ENCODE data around the gene FOXK2.

Gene FOXK2

GRCh38 chr17:82518826-82519810 is at the start of gene FOXK2:
Gene FOXK2, plus strand, starts transcription at chr17:82519732. Its CDS starts 157 bp downstream, at chr17:82519889.
- H3K9me3 ChIP-seq (ENCODE audit: control insufficient read depth in 1 of 2, low read length in 2 of 2), result no peaks in the 10 kb centered on the region
- no peaks in the 10 kb centered on the region for H3K27me3 ChIP-seq (ENCODE audit: control insufficient read depth in 1 of 2, insufficient read depth in 2 of 2, low read length in 2 of 2)
- peak within 1 kb of the TSS; percentile 56 to 72 for H3K9ac ChIP-seq (ENCODE audit: low read depth in 1 of 2, low read length in 2 of 2)
- H3K27ac ChIP-seq (ENCODE audit: low read depth, low read length), result peak within 1 kb of the TSS; percentile 87
- peak within 1 kb of the TSS; percentile 72 to 84 for H3K4me3 ChIP-seq (ENCODE audit: low read depth in 1 of 2, low read length in 2 of 2)
- no peaks in the 10 kb centered on the region for H3K36me3 ChIP-seq (ENCODE audit: control insufficient read depth in 1 of 2, insufficient read depth in 2 of 2, low read length in 2 of 2)
- peaks cover 6 to 11% of the 10 kb centered on the region in 2 donors for H3K4me1 ChIP-seq (ENCODE audit: control insufficient read depth in 1 of 2, insufficient read depth in 2 of 2, low read length in 2 of 2)

- Histone ChIP-seq H3K9ac (ENCODE audit: low read depth in 1 of 2, low read length in 2 of 2) (no peak overlapping the region), H3K9me3 (ENCODE audit: control insufficient read depth in 1 of 2, low read length in 2 of 2) (no peaks in the 10 kb centered on the region), H3K4me3 (ENCODE audit: low read depth in 1 of 2, low read length in 2 of 2) (no peak overlapping the region), H3K36me3 (ENCODE audit: control insufficient read depth in 1 of 2, insufficient read depth in 2 of 2, low read length in 2 of 2) (peaks cover 19 to 56% of the 10 kb centered on the region in 2 donors), H3K27ac (ENCODE audit: low read depth, low read length) (no peak overlapping the region), H3K27me3 (ENCODE audit: control insufficient read depth in 1 of 2, insufficient read depth in 2 of 2, low read length in 2 of 2) (no peaks in the 10 kb centered on the region), H3K4me1 (ENCODE audit: control insufficient read depth in 1 of 2, insufficient read depth in 2 of 2, low read length in 2 of 2) (no peaks in the 10 kb centered on the region)
These were observed 49.5 kb upstream of the FOXK2 start for GRCh38 chr17:82470065-82470464.

DNA sequence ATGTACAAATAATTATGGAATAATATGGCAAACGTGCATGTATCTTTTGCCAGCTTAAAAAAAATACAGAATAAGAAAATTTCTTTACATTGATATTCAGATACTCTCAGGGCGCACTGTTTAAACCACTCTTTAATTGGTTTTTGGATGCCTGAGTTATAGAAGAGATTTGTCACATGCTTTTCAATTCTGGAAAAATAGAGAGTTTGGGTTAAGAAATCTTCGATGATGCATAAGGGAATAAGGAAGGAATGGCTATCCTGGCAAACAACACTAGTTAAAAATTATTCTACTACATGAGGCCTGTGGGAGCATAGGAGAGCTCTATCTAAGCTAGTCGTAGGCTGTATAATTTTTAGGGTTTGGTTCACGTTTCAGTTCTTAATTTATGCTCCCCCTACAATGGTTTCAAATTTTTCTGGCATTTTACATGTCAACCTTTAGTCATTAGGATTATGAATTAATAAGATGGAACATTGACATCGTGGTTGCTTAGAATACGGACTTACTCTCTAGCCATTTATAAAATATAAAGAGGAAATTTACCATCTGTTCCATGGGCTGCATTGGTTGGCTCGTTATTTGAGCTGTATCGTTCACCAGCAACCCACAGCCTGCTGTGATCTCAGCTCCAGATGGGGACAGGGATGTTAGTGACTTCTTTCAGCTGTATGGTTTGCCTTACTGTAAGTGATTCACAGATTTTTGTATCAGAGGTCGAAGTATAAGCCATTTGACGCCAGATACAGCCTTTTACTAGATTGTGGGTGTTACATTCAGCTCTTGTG is 45.1 kb upstream of the FOXK2 start:
- no peaks in the 10 kb centered on the region for H3K4me1 ChIP-seq (ENCODE audit: control insufficient read depth in 1 of 2, insufficient read depth in 2 of 2, low read length in 2 of 2)
- no peaks in the 10 kb centered on the region for H3K27me3 ChIP-seq (ENCODE audit: control insufficient read depth in 1 of 2, insufficient read depth in 2 of 2, low read length in 2 of 2)
- H3K36me3 ChIP-seq (ENCODE audit: control insufficient read depth in 1 of 2, insufficient read depth in 2 of 2, low read length in 2 of 2), result peaks cover 14 to 46% of the 10 kb centered on the region in 2 donors
- H3K4me3 ChIP-seq (ENCODE audit: low read depth in 1 of 2, low read length in 2 of 2), result no peak overlapping the region
- H3K27ac ChIP-seq (ENCODE audit: low read depth, low read length), result no peak overlapping the region
- H3K9me3 ChIP-seq (ENCODE audit: control insufficient read depth in 1 of 2, low read length in 2 of 2), result no peaks in the 10 kb centered on the region
- H3K9ac ChIP-seq (ENCODE audit: low read depth in 1 of 2, low read length in 2 of 2), result no peak overlapping the region

GRCh38 chr17:82475458-82475857 is 44.1 kb upstream of the FOXK2 start:
- no peak overlapping the region for H3K27ac ChIP-seq (ENCODE audit: low read depth, low read length)
- H3K9me3 ChIP-seq (ENCODE audit: control insufficient read depth in 1 of 2, low read length in 2 of 2), result no peaks in the 10 kb centered on the region
- no peaks in the 10 kb centered on the region for H3K27me3 ChIP-seq (ENCODE audit: control insufficient read depth in 1 of 2, insufficient read depth in 2 of 2, low read length in 2 of 2)
- no peaks in the 10 kb centered on the region for H3K4me1 ChIP-seq (ENCODE audit: control insufficient read depth in 1 of 2, insufficient read depth in 2 of 2, low read length in 2 of 2)
- H3K9ac ChIP-seq (ENCODE audit: low read depth in 1 of 2, low read length in 2 of 2), result no peak overlapping the region
- peaks cover 22 to 51% of the 10 kb centered on the region in 2 donors for H3K36me3 ChIP-seq (ENCODE audit: control insufficient read depth in 1 of 2, insufficient read depth in 2 of 2, low read length in 2 of 2)
- no peak overlapping the region for H3K4me3 ChIP-seq (ENCODE audit: low read depth in 1 of 2, low read length in 2 of 2)

GRCh38 chr17:82477934-82478333 is 41.6 kb upstream of the FOXK2 start:
- Histone ChIP-seq H3K36me3 (ENCODE audit: control insufficient read depth in 1 of 2, insufficient read depth in 2 of 2, low read length in 2 of 2) (peaks cover 22 to 58% of the 10 kb centered on the region in 2 donors), H3K27ac (ENCODE audit: low read depth, low read length) (no peak overlapping the region), H3K9me3 (ENCODE audit: control insufficient read depth in 1 of 2, low read length in 2 of 2) (no peaks in the 10 kb centered on the region), H3K27me3 (ENCODE audit: control insufficient read depth in 1 of 2, insufficient read depth in 2 of 2, low read length in 2 of 2) (no peaks in the 10 kb centered on the region), H3K4me1 (ENCODE audit: control insufficient read depth in 1 of 2, insufficient read depth in 2 of 2, low read length in 2 of 2) (no peaks in the 10 kb centered on the region), H3K4me3 (ENCODE audit: low read depth in 1 of 2, low read length in 2 of 2) (no peak overlapping the region), H3K9ac (ENCODE audit: low read depth in 1 of 2, low read length in 2 of 2) (no peak overlapping the region)

GRCh38 chr17:82479602-82480001 is 39.9 kb upstream of the FOXK2 start:
- Histone ChIP-seq H3K36me3 (ENCODE audit: control insufficient read depth in 1 of 2, insufficient read depth in 2 of 2, low read length in 2 of 2) (peaks cover 32 to 61% of the 10 kb centered on the region in 2 donors), H3K4me3 (ENCODE audit: low read depth in 1 of 2, low read length in 2 of 2) (no peak overlapping the region), H3K27ac (ENCODE audit: low read depth, low read length) (no peak overlapping the region), H3K27me3 (ENCODE audit: control insufficient read depth in 1 of 2, insufficient read depth in 2 of 2, low read length in 2 of 2) (no peaks in the 10 kb centered on the region), H3K4me1 (ENCODE audit: control insufficient read depth in 1 of 2, insufficient read depth in 2 of 2, low read length in 2 of 2) (no peaks in the 10 kb centered on the region), H3K9ac (ENCODE audit: low read depth in 1 of 2, low read length in 2 of 2) (no peak overlapping the region), H3K9me3 (ENCODE audit: control insufficient read depth in 1 of 2, low read length in 2 of 2) (no peaks in the 10 kb centered on the region)

GRCh38 chr17:82480318-82480717 is 39.2 kb upstream of the FOXK2 start:
- H3K9ac ChIP-seq (ENCODE audit: low read depth in 1 of 2, low read length in 2 of 2), result no peak overlapping the region
- no peaks in the 10 kb centered on the region for H3K27me3 ChIP-seq (ENCODE audit: control insufficient read depth in 1 of 2, insufficient read depth in 2 of 2, low read length in 2 of 2)
- H3K4me3 ChIP-seq (ENCODE audit: low read depth in 1 of 2, low read length in 2 of 2), result no peak overlapping the region
- H3K27ac ChIP-seq (ENCODE audit: low read depth, low read length), result no peak overlapping the region
- H3K4me1 ChIP-seq (ENCODE audit: control insufficient read depth in 1 of 2, insufficient read depth in 2 of 2, low read length in 2 of 2), result no peaks in the 10 kb centered on the region
- H3K9me3 ChIP-seq (ENCODE audit: control insufficient read depth in 1 of 2, low read length in 2 of 2), result no peaks in the 10 kb centered on the region
- peaks cover 30 to 62% of the 10 kb centered on the region in 2 donors for H3K36me3 ChIP-seq (ENCODE audit: control insufficient read depth in 1 of 2, insufficient read depth in 2 of 2, low read length in 2 of 2)

DNA sequence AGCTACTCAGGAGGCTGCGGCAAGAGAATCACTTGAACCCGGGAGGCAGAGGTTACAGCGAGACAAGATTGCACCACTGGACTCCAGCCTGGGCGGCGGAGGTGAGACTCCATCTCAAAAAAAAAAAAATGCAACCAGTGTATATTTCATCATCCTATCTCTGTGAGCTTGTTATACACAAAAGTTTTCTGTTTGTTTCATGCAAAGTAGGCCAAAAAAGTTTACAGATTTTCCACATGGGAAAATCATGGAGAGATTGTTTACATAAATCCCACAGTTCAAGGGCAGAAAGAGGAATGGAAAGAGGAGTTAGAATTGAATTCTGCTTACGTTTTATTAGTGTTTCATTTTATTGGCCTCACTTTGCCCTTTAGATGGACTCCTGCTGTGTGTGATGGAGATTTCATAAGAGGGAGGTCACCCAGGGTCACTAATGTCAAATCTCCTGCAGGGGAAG is 36.3 kb upstream of the FOXK2 start:
- Histone ChIP-seq H3K4me1 (ENCODE audit: control insufficient read depth in 1 of 2, insufficient read depth in 2 of 2, low read length in 2 of 2) (no peaks in the 10 kb centered on the region), H3K4me3 (ENCODE audit: low read depth in 1 of 2, low read length in 2 of 2) (no peak overlapping the region), H3K9me3 (ENCODE audit: control insufficient read depth in 1 of 2, low read length in 2 of 2) (no peaks in the 10 kb centered on the region), H3K36me3 (ENCODE audit: control insufficient read depth in 1 of 2, insufficient read depth in 2 of 2, low read length in 2 of 2) (peaks cover 51 to 74% of the 10 kb centered on the region in 2 donors), H3K27ac (ENCODE audit: low read depth, low read length) (no peak overlapping the region), H3K27me3 (ENCODE audit: control insufficient read depth in 1 of 2, insufficient read depth in 2 of 2, low read length in 2 of 2) (no peaks in the 10 kb centered on the region), H3K9ac (ENCODE audit: low read depth in 1 of 2, low read length in 2 of 2) (no peak overlapping the region)

- Histone ChIP-seq H3K36me3 (ENCODE audit: control insufficient read depth in 1 of 2, insufficient read depth in 2 of 2, low read length in 2 of 2) (peaks cover 49 to 73% of the 10 kb centered on the region in 2 donors), H3K4me1 (ENCODE audit: control insufficient read depth in 1 of 2, insufficient read depth in 2 of 2, low read length in 2 of 2) (no peaks in the 10 kb centered on the region), H3K9ac (ENCODE audit: low read depth in 1 of 2, low read length in 2 of 2) (no peak overlapping the region), H3K27ac (ENCODE audit: low read depth, low read length) (no peak overlapping the region), H3K9me3 (ENCODE audit: control insufficient read depth in 1 of 2, low read length in 2 of 2) (no peaks in the 10 kb centered on the region), H3K27me3 (ENCODE audit: control insufficient read depth in 1 of 2, insufficient read depth in 2 of 2, low read length in 2 of 2) (no peaks in the 10 kb centered on the region), H3K4me3 (ENCODE audit: low read depth in 1 of 2, low read length in 2 of 2) (no peak overlapping the region)
These were observed 35.7 kb upstream of the FOXK2 start for GRCh38 chr17:82483836-82484235.

Measured in duodenal mucosa (tissue), 2 donors.